Ovary (tissue), 9 donors: ENCODE results near the gene SVOPL. TPM values are rescaled to one million over a fixed set of nuclear protein-coding genes. Genes with fewer than 3 reads are reported as not detected.

Experiments used
- DNase-seq, 5 donors: peaks; one replicate each; pipeline ENCODE4 v3.0.0-alpha.2; 2019 to 2020
- H3K27ac ChIP-seq, 2 donors: fragments of 200-600 bp; one replicate each; pipeline versions ENCODE4 v1.5.1 to v1.8.0; 2019 to 2022
- H3K27me3 ChIP-seq: fragments of 200-600 bp; one replicate; pipeline ENCODE4 v1.8.0; 2022
- H3K36me3 ChIP-seq: fragments of 200-600 bp; sonication (generic); one replicate; pipeline ENCODE4 v1.5.1; 2019
- H3K4me1 ChIP-seq: one replicate; pipeline ENCODE4 v1.8.1; 2013; ENCODE audit warnings: mild to moderate bottlenecking, moderate library complexity; ENCODE audit not compliant: insufficient read depth
- H3K4me3 ChIP-seq: fragments of 200-600 bp; sonication (generic); one replicate; pipeline ENCODE4 v1.5.1; 2017
- H3K9me3 ChIP-seq, 2 donors: fragments of 200-600 bp in 1 of 2; sonication (generic) in 1 of 2; one replicate each; pipeline versions ENCODE4 v1.5.1 to v1.8.1; 2013 to 2019; ENCODE audit warnings: mild to moderate bottlenecking in 1 of 2, moderate library complexity in 1 of 2
- CTCF ChIP-seq, 3 donors: fragments of 450-650 bp in 2 of 3; fragments of 200-600 bp in 1 of 3; IDR thresholded peaks; one replicate each; pipeline versions ENCODE4 v1.5.1 to v1.8.0; 2016 to 2022; ENCODE audit warnings: antibody characterized with exemption in 3 of 3, mild to moderate bottlenecking in 1 of 3
- EP300 ChIP-seq: sonication (generic); formaldehyde crosslinking; IDR thresholded peaks from one replicate; pipeline ENCODE4 v1.6.1; 2017; ENCODE audit warnings: antibody characterized with exemption
- POLR2A ChIP-seq: fragments of 450-650 bp; IDR thresholded peaks from one replicate; pipeline ENCODE4 v1.6.1; 2017; ENCODE audit warnings: antibody characterized with exemption, mild to moderate bottlenecking, moderate library complexity
- WGBS, 3 donors: extraction: QIAGEN DNeasy Blood & Tissue Kit in 1 of 3; methylation state at CpG; one replicate each; pipeline versions ENCODE4 v1.1.5 to v1.1.7; 2013 to 2017; 5-methylcytosine and 5-hydroxymethylcytosine counted together
- intact Hi-C, 4 donors: fragments of 100-400 bp; cut with DNase I; formaldehyde crosslinking; loops; one replicate each; pipeline versions ENCODE4 v1.11.0 to v1.15.1; 2022 to 2023
- polyA plus RNA-seq, 2 donors: library from polyadenylated mRNA; stranded (reverse); fragments of 200-250 nt in 1 of 2; fragments of 350-450 nt in 1 of 2; fragmentation: Illumina TruSeq in 1 of 2; extraction: RNeasy Lipid Tissue Mini Kit (QIAGEN cat#74804) in 1 of 2; gene quantifications; one replicate each; pipeline ENCODE4 v1.2.3, GENCODE V29; 2013 to 2014
- total RNA-seq, 7 donors: library from RNA; depleted of rRNA in 2 of 7; stranded (reverse); fragments of >200 nt in 2 of 7; fragmentation: NEBNext Ultra II Directional in 3 of 7; extraction: Animal tissue kit (Norgen Biotek cat#: 25700) in 3 of 7; gene quantifications; one replicate each; pipeline versions ENCODE4 v1.1.0 to v1.2.4, GENCODE V29; 2016 to 2023
- donor health status: DM: no; HTN: no; CAD: no; lungs with moderate emphysema.
- donor health status: DM: no; HTN: no; CAD: no.
- donor health status: Bipolar disorder and iron deficiency.
- donor health status: DM: yes; HTN: yes; CAD: no.
- donor health status: DM: no; HTN: no; CAD: no.
- donor health status: DM: yes; HTN: yes; CAD: no.

SVOPL gene
- total and polyA plus RNA-seq, 9 donors, result 0.08 to 1.3 (median 0.85) TPM; not detected in 1

GRCh38 chr7:138663725-138664710, 37.1 kb downstream of the SVOPL start:
- Histone ChIP-seq H3K27me3 (no peaks in the 10 kb centered on the region), H3K4me1 (peaks cover 7% of the 10 kb centered on the region), H3K4me3 (peak overlapping the region; percentile 31), H3K9me3 (no peaks in the 10 kb centered on the region), H3K36me3 (no peaks in the 10 kb centered on the region), H3K27ac (peak overlapping the region; percentile 54 to 78)
- TF ChIP-seq CTCF (IDR thresholded peaks at IDR 0.05) (no peak), EP300 (no peak), POLR2A (no peak)
- 38 to 58% (median 45%) methylated on average over 59 of the region's 59 CpGs for WGBS, 3 donors
- intact Hi-C loops, result no loop called here
- DNase-seq, result peak in 4 of 5 donors; percentile 18 to 53 (median 36)

DNA sequence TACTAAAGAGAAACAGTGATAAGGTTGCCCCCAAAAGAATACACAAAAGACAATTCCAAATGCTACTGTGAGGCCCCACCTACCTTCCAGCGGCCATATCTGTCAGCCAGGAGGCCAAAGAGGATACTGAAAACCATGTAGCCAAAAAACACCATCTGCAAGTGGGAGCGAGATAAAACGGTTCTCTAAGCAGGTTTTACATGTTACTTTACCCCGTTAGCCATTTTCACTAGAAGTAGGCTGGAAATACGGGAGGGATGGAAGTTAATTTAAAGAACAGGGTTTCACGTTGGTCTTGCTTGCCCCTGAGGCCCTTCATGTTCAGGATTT, 38.2 kb downstream of the SVOPL start:
- Histone ChIP-seq H3K4me1 (peaks cover 7% of the 10 kb centered on the region), H3K27me3 (no peaks in the 10 kb centered on the region), H3K36me3 (no peaks in the 10 kb centered on the region), H3K4me3 (no peak overlapping the region), H3K9me3 (no peaks in the 10 kb centered on the region), H3K27ac (peak overlapping the region in 1 of 2 donors; percentile 78)
- no peak for TF ChIP-seq CTCF (IDR thresholded peaks at IDR 0.05)
- WGBS, 3 donors, result 70 to 76% (median 73%) methylated on average over 6 of the region's 6 CpGs
- intact Hi-C loops, result no loop called here
- no peak for DNase-seq

GRCh38 chr7:138662076-138662990, 38.8 kb downstream of the SVOPL start:
- DNase-seq, result no peak
- TF ChIP-seq POLR2A, result no peak
- TF ChIP-seq EP300, result no peak
- TF ChIP-seq CTCF (IDR thresholded peaks at IDR 0.05), result no peak
- intact Hi-C loops, result no loop called here
- WGBS, 3 donors, result 91 to 93% (median 91%) methylated on average over 5 of the region's 5 CpGs
- Histone ChIP-seq H3K27me3 (no peaks in the 10 kb centered on the region), H3K9me3 (no peaks in the 10 kb centered on the region), H3K4me1 (peaks cover 7% of the 10 kb centered on the region), H3K36me3 (no peaks in the 10 kb centered on the region), H3K4me3 (no peak overlapping the region), H3K27ac (peak overlapping the region in 1 of 2 donors; percentile 78)

DNA sequence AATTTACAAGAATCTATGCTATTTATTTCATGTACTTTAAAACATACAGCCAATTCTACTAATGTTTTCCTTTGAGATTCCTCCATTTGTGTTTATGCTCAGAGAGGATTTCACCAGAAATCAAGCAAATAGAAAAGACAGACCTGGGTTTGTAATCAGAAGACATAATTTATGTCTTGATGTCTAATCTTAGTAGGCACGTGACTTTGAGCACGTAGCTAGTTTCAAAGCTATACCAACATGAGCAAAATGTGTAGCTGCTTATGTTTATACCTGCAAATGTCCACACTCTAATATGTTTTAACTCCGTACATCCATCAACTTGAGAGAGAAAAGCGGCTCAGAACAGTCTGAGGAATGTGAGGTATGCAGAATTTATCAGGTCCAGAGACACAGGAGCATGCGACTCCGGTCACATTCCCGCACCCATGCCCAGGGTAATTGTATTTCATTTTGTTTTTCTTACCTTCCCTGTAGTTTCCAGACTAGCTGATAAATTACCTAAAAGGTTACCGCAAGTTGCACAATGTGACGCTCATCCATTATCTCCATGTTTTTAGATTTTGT, 40.0 kb downstream of the SVOPL start:
- no peak overlapping the region for H3K4me3 ChIP-seq
- H3K36me3 ChIP-seq, result no peaks in the 10 kb centered on the region
- H3K9me3 ChIP-seq, result no peaks in the 10 kb centered on the region
- DNase-seq, result no peak
- WGBS, 3 donors, result 81 to 86% (median 83%) methylated on average over 9 of the region's 9 CpGs
- TF ChIP-seq EP300 (no peak), CTCF (IDR thresholded peaks at IDR 0.05) (no peak), POLR2A (no peak)
- intact Hi-C loops, result no loop called here
- no peak overlapping the region for H3K27ac ChIP-seq
- no peaks in the 10 kb centered on the region for H3K27me3 ChIP-seq
- peaks cover 7% of the 10 kb centered on the region for H3K4me1 ChIP-seq
